NT2/D1 (cell line): Measurements from ENCODE around the gene CIAO3.

Source experiments
- SUZ12 ChIP-seq: IDR thresholded peaks from 2 replicates; pipeline ENCODE4 v1.6.1; 2011; ENCODE audit not compliant: insufficient read length, insufficient read depth; ENCODE audit errors: extremely low read depth
- ZNF274 ChIP-seq: IDR thresholded peaks from 2 replicates; pipeline ENCODE4 v1.6.1; 2011; ENCODE audit warnings: mild to moderate bottlenecking, low read depth, low read length

GRCh38 chr16:723695-724094, 17.1 kb downstream of the CIAO3 start:
- no peak for TF ChIP-seq ZNF274
- TF ChIP-seq SUZ12: no peak
